OCI-LY3 (cell line): Measurements from ENCODE around the gene SECTM1.

Experiments
- H2AFZ ChIP-seq: fragments of 200-600, 300-600 bp; shearing (Covaris generic); 2 replicates; pipeline ENCODE4 v1.6.0; 2014; ENCODE audit warnings: antibody characterized with exemption, low read depth, low read length
- H3K27ac ChIP-seq: fragments of 200-600, 300-600 bp; sonication (generic); 2 replicates; pipeline ENCODE4 v1.5.1; 2014; ENCODE audit warnings: mild to moderate bottlenecking, low read length, moderate library complexity, mixed read lengths
- H3K27me3 ChIP-seq: fragments of 200-600, 300-600 bp; sonication (generic); 2 replicates; pipeline ENCODE4 v1.6.1; 2014; ENCODE audit warnings: low read depth, low read length, mixed read lengths
- H3K36me3 ChIP-seq: fragments of 200-600, 300-600 bp; sonication (generic); replicated peaks from 2 replicates; pipeline ENCODE3; 2014; ENCODE audit warnings: low read depth, low read length, mixed read lengths
- H3K4me1 ChIP-seq: fragments of 300-600, 200-600 bp; sonication (generic); 2 replicates; pipeline ENCODE4 v1.6.1; 2014; ENCODE audit warnings: low read length, mixed read lengths
- H3K4me2 ChIP-seq: fragments of 200-600, 300-600 bp; sonication (generic); 2 replicates; pipeline ENCODE4 v1.6.1; 2014; ENCODE audit warnings: low read length, mixed read lengths
- H3K4me3 ChIP-seq: fragments of 300-600, 200-600 bp; sonication (generic); 2 replicates; pipeline ENCODE4 v1.5.1; 2014; ENCODE audit warnings: antibody characterized with exemption, mild to moderate bottlenecking, low read length, moderate library complexity
- H3K79me2 ChIP-seq: fragments of 300-600, 200-600 bp; shearing (Covaris generic); 2 replicates; pipeline ENCODE4 v1.6.1; 2014; ENCODE audit warnings: mild to moderate bottlenecking, low read length, mixed read lengths
- H3K9ac ChIP-seq: fragments of 300-600, 200-600 bp; shearing (Covaris generic); 2 replicates; pipeline ENCODE4 v1.6.0; 2014; ENCODE audit warnings: mild to moderate bottlenecking, low read length, moderate library complexity
- H3K9me3 ChIP-seq: fragments of 200-600, 300-600 bp; shearing (Covaris generic); 2 replicates; pipeline ENCODE4 v1.6.1; 2014; ENCODE audit warnings: low read length, mixed read lengths; ENCODE audit not compliant: insufficient read depth
- H4K20me1 ChIP-seq: fragments of 200-600, 300-600 bp; sonication (generic); 2 replicates; pipeline ENCODE4 v1.6.1; 2016; ENCODE audit warnings: low read length, mixed read lengths; ENCODE audit not compliant: insufficient read depth
- EZH2phosphoT487 ChIP-seq: fragments of 200-600 bp; shearing (Covaris generic); IDR thresholded peaks from 2 replicates; pipeline ENCODE4 v1.6.1; 2018; ENCODE audit warnings: antibody characterized with exemption, mixed run types, low read depth
- TF ChIP-seq, protein P1 (sequence below): fragments of 200-600, 300-600 bp; sonication (generic); IDR thresholded peaks from 2 replicates; pipeline ENCODE4 v1.5.1; 2014; ENCODE audit warnings: antibody characterized with exemption, low read length, low read depth

The SECTM1 gene

DNA sequence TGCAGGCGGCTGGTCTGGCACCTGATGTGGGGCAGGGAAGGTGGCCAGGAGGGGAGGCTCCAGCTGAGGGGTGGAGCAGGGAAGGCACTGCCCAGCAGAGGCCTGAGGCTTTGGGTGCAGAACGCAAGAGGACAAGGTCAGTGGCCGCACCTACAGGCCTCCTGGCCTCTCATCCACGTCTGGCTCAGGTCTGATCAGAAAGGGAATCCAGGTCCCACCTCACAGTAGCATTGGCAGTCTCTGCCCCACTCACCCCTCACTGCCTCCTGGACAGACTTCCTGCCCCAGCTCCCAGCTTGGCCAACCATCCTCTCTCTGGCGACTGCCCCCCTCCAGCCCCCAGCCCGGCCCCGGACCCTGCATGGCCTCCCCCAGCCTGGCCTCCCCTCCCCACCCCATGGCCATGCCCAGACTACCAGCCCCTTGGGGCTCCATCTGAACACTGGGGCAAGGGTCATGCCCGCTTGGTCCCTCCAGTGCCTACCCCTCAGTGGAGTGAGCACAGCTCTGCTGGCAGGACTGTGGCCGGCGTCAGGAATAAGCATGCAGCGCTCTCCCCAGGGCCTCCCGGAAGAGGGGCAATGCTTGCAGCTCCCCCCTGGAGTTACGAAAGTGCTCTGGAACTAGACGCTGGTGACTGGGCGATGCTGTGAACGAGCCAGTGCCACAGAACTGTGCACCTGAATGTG lies 42.6 kb upstream of the SECTM1 start:
- no peaks in the 10 kb centered on the region for H4K20me1 ChIP-seq
- H3K27me3 ChIP-seq: peaks cover 4% of the 10 kb centered on the region
- no peak overlapping the region for H3K4me2 ChIP-seq
- no peak overlapping the region for H3K27ac ChIP-seq
- H3K79me2 ChIP-seq: no peaks in the 10 kb centered on the region
- no peak for TF ChIP-seq EZH2phosphoT487
- TF ChIP-seq, protein P1, sequence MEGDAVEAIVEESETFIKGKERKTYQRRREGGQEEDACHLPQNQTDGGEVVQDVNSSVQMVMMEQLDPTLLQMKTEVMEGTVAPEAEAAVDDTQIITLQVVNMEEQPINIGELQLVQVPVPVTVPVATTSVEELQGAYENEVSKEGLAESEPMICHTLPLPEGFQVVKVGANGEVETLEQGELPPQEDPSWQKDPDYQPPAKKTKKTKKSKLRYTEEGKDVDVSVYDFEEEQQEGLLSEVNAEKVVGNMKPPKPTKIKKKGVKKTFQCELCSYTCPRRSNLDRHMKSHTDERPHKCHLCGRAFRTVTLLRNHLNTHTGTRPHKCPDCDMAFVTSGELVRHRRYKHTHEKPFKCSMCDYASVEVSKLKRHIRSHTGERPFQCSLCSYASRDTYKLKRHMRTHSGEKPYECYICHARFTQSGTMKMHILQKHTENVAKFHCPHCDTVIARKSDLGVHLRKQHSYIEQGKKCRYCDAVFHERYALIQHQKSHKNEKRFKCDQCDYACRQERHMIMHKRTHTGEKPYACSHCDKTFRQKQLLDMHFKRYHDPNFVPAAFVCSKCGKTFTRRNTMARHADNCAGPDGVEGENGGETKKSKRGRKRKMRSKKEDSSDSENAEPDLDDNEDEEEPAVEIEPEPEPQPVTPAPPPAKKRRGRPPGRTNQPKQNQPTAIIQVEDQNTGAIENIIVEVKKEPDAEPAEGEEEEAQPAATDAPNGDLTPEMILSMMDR: no peak
- H2AFZ ChIP-seq: no peak overlapping the region
- no peaks in the 10 kb centered on the region for H3K4me1 ChIP-seq
- no peaks in the 10 kb centered on the region for H3K9me3 ChIP-seq
- H3K4me3 ChIP-seq: no peak overlapping the region
- no peaks in the 10 kb centered on the region for H3K36me3 ChIP-seq
- H3K9ac ChIP-seq: no peak overlapping the region

DNA sequence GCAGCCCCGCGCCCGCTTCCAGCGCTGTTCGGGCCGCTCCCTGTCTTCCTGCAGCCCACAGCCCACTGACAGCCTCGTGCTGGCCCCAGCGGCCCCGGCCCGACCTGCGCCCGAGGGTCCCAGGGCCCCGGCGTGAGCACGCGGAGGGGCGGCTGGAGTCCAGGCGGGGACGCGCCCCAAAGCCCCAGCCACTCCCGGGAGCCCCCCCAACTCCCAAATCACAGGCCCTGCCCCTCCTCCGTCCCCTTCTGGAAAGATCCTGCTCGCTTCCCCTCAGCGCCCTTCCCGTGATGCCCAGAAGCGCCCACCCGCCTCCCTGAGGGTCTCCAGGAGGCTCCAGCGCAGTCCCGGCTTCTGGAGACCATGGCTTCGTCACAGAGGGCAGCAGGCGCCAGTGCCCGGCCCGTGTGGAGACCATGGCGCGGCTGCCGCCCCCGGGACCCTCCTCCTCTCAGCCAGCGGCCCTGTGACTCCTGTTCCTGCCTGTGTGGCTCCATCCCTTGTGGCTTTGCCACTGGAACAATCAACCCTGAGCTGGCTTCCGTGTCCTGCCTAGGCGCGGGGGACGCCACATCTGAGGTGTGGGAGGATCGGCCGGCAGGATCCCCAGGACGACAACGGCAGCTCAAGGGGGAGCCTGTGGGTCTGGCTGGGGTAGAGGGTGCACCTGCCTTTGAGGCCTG lies 41.9 kb upstream of the SECTM1 start:
- no peak overlapping the region for H3K4me2 ChIP-seq

DNA sequence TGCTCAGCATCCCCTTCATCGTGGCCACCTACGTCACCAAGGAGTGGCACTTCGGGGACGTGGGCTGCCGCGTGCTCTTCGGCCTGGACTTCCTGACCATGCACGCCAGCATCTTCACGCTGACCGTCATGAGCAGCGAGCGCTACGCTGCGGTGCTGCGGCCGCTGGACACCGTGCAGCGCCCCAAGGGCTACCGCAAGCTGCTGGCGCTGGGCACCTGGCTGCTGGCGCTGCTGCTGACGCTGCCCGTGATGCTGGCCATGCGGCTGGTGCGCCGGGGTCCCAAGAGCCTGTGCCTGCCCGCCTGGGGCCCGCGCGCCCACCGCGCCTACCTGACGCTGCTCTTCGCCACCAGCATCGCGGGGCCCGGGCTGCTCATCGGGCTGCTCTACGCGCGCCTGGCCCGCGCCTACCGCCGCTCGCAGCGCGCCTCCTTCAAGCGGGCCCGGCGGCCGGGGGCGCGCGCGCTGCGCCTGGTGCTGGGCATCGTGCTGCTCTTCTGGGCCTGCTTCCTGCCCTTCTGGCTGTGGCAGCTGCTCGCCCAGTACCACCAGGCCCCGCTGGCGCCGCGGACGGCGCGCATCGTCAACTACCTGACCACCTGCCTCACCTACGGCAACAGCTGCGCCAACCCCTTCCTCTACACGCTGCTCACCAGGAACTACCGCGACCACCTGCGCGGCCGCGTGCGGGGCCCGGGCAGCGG lies 41.2 kb upstream of the SECTM1 start:
- Histone ChIP-seq H3K4me3 (no peak overlapping the region), H3K27me3 (peaks cover 4% of the 10 kb centered on the region)

More for the DNA sequence above, 41.9 kb upstream of the SECTM1 start:
- no peak overlapping the region for H2AFZ ChIP-seq
- H3K27ac ChIP-seq: no peak overlapping the region
- H3K36me3 ChIP-seq: no peaks in the 10 kb centered on the region
- H3K9me3 ChIP-seq: no peaks in the 10 kb centered on the region
- H4K20me1 ChIP-seq: no peaks in the 10 kb centered on the region
- H3K9ac ChIP-seq: no peak overlapping the region
- TF ChIP-seq, protein P1: no peak
- TF ChIP-seq EZH2phosphoT487: no peak
- H3K27me3 ChIP-seq: peaks cover 4% of the 10 kb centered on the region
- peaks cover 4% of the 10 kb centered on the region for H3K4me1 ChIP-seq
- no peak overlapping the region for H3K4me3 ChIP-seq
- H3K79me2 ChIP-seq: no peaks in the 10 kb centered on the region

More for the DNA sequence above, 41.2 kb upstream of the SECTM1 start:
- Histone ChIP-seq H3K4me2 (no peak overlapping the region), H3K79me2 (no peaks in the 10 kb centered on the region), H3K9ac (no peak overlapping the region), H3K27ac (no peak overlapping the region), H3K4me1 (peaks cover 6% of the 10 kb centered on the region), H2AFZ (no peak overlapping the region), H4K20me1 (no peaks in the 10 kb centered on the region), H3K36me3 (no peaks in the 10 kb centered on the region), H3K9me3 (no peaks in the 10 kb centered on the region)
- TF ChIP-seq EZH2phosphoT487: no peak
- TF ChIP-seq, protein P1: no peak
